ENCODE measurements around the gene UTP3. TPM values are rescaled to one million over a fixed set of nuclear protein-coding genes. Genes with fewer than 3 reads are reported as not detected.

Gene UTP3, protein sequence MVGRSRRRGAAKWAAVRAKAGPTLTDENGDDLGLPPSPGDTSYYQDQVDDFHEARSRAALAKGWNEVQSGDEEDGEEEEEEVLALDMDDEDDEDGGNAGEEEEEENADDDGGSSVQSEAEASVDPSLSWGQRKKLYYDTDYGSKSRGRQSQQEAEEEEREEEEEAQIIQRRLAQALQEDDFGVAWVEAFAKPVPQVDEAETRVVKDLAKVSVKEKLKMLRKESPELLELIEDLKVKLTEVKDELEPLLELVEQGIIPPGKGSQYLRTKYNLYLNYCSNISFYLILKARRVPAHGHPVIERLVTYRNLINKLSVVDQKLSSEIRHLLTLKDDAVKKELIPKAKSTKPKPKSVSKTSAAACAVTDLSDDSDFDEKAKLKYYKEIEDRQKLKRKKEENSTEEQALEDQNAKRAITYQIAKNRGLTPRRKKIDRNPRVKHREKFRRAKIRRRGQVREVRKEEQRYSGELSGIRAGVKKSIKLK
- polyA plus RNA-seq, result 24.0 and 27.3 TPM in 2 replicates

DNA sequence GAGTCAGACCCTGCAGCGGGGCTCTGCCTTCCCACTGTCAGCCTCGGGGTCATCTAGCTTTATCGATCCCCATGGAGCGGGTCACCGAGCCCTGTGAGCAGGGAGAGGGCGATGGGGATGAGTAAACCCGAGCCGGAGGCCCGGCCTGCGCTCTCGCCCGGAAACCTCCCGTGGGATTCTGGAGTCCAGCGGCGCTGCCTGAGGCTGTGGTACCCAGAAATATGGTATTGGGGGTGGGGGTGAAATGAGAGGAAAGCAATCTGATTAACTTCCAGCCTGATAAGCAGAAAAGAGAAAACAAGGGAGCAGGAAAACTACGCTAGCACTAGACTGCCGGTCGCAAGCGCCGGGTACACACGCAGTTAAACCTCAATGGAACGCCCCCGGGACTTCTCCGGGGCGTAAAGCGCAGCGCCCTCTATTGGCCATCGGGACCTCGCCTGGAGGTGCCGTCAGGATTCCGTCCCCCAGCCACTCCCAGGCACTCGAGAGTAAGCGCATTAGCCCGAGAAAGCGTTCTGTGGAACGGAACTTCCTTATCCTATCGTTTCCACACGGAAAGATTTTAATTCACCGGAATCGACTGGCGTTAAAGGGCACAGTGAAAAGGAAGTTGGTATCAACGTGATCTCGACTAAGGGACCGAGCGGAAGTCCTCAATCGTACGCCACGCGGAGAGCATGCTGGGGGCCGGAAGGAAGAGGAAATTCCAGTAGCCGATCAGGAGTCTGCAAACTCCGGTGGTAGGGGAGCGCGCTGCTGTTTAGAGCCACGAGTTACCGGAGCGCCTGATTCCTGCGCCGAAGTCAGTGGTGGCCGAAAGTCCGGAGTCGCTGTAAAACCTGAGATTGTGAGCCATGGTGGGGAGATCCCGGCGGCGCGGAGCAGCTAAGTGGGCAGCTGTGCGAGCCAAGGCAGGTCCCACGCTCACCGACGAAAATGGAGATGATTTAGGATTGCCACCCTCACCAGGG lies at the start of gene UTP3:
Gene UTP3, plus strand, starts transcription at position 712 of the 974 bp plus-strand sequence. Its CDS starts 146 bp downstream, at position 858.

DNA sequence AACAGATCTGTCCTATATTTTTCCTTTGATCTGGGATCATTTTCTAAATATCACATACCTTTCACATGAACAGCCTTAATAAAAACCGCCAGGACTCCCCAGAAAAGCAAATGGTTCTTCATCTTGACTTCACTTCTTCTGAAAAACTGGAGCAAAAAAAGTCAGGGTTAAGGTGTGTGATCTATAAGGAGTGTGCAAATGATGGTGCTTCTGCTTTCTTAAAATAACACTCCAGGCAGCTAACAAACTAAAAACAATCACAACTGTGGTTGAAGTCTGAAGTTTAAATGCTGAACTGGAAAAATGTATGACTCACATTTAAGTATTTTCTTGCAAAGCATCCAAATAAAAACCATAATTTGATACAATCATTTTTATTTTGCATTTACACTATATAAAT lies 22.0 kb upstream of the UTP3 start, which contains the start of gene JCHAIN:
Gene JCHAIN, minus strand, starts transcription at position 140 of the 400 bp plus-strand sequence. Its CDS starts 18 bp downstream, at position 122.

DNA sequence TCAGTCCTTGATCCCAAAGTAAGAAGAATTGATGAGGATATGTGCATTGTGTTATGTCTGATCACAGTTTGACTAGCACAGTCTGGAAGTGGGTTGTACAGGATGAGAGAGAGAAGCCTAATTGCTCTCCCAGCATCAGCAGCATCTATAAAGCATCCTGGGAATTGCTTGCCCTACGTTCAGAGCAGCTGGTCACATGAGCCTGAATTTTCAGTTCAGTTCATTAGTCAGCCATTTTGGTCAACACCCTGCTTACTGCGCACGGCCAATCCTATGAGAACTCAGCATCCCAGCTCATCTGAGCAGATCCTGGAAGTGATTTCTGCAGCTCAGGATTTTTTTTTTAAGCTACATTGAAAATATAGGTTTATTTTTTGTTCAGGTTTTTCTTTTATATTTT lies 33.4 kb downstream of the UTP3 start, which contains the start of gene RUFY3:
Gene RUFY3, plus strand, starts transcription at position 218 of the 400 bp plus-strand sequence. CDS start 610 bp downstream, outside the sequence.

Other genes with a start within 250 kb of the UTP3 start
- gene MUC7, start 216.3 kb upstream of the UTP3 start, polyA plus RNA-seq, result not detected in 2 replicates
- not detected in 2 replicates for gene AMTN, start 170.0 kb upstream of the UTP3 start, polyA plus RNA-seq
- not detected in 2 replicates for gene AMBN, start 96.3 kb upstream of the UTP3 start, polyA plus RNA-seq
- not detected in 2 replicates for gene ENAM, start 59.8 kb upstream of the UTP3 start, polyA plus RNA-seq
- 0.34 TPM in 1 of 2 replicates, not detected in the other for gene JCHAIN, start 22.0 kb upstream of the UTP3 start, polyA plus RNA-seq
- 146 and 153 TPM in 2 replicates for gene RUFY3, start 33.4 kb downstream of the UTP3 start, polyA plus RNA-seq
- gene GRSF1, start 151.4 kb downstream of the UTP3 start, polyA plus RNA-seq, result 110 and 117 TPM in 2 replicates
- gene MOB1B, start 213.8 kb downstream of the UTP3 start, polyA plus RNA-seq, result 15.0 TPM in 2 replicates